ENCODE data around the gene TULP4. TPM values are rescaled to one million over a fixed set of nuclear protein-coding genes. Genes with fewer than 3 reads are reported as not detected.
"Not testable (repeated sequence)": the region's sequence is repeated elsewhere in the genome, so short reads cannot be mapped to it uniquely, and the experiment has no call there.

TULP4 gene
- total and polyA plus RNA-seq, 2 donors: 5.3 to 293 TPM

GRCh38 chr6:158348737-158349504 lies 36.7 kb downstream of the TULP4 start:
- H3K36me3 ChIP-seq (ENCODE audit: insufficient read depth); DNase-seq (ENCODE audit: extremely low spot score); H3K4me3 ChIP-seq (ENCODE audit: low read depth, low read length); H3K4me1 ChIP-seq (ENCODE audit: insufficient read depth); H3K27ac ChIP-seq (ENCODE audit: low read depth): not testable (repeated sequence)
- 92% methylated on average over 47 of the region's 47 CpGs for WGBS

GRCh38 chr6:158349505-158350275 lies 37.4 kb downstream of the TULP4 start:
- not testable (repeated sequence) for H3K4me1 ChIP-seq (ENCODE audit: insufficient read depth); H3K36me3 ChIP-seq (ENCODE audit: insufficient read depth); H3K4me3 ChIP-seq (ENCODE audit: low read depth, low read length); DNase-seq (ENCODE audit: extremely low spot score); H3K27ac ChIP-seq (ENCODE audit: low read depth)
- 98% methylated on average over 54 of the region's 54 CpGs for WGBS

- 96% methylated on average over 7 of the region's 7 CpGs for WGBS
- not testable (repeated sequence) for H3K4me3 ChIP-seq (ENCODE audit: low read depth, low read length); DNase-seq (ENCODE audit: extremely low spot score); H3K27ac ChIP-seq (ENCODE audit: low read depth); H3K4me1 ChIP-seq (ENCODE audit: insufficient read depth); H3K36me3 ChIP-seq (ENCODE audit: insufficient read depth)
Observed at GRCh38 chr6:158350731-158351130, 38.5 kb downstream of the TULP4 start.

DNA sequence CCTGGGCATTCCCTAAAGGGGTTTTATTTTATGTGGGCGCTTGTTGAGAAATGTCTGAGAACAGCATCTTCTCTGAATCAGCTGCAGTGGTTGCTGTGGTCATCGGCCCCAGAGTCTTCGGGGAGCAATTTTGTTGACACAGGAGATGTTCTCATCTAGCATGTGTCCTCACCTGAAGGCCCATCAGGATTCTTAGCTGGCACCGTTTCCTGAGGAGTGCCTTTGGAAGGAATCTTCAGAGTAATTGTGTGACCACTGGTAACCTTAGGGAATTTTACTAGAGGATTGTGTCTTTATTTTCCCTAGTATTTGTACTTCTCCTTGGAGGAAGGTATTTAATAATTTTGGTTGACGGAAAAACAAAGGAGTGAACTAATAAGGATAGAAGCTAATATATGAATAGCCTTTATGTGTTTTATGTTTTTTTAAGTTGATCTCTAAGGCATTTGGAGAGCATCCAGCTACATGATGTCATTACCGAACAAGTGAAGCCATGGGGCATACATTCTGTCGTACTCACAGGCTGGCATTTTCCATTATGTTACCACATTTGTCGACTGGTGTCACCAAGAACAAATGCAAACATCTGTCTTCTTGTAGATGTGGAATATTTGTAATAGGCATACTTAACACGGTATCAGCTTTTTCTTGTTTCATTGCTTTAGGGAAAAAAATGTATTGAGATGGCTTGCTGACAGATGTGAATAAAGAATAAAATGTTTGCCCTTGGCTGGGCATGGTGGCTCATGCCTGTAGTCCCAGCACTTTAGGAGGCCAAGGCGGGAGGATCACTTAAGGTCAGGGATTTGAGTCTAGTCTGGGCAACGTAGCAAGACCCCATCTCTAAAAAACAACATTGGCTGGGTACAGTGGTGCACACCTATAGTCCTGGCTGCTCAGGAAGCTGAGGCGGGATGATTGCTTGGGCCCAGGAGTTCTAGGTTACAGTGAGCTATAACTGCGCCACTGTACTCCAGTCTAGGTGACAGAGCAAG lies 41.9 kb downstream of the TULP4 start:
- no peak overlapping the region for H3K4me3 ChIP-seq (ENCODE audit: low read depth, low read length)
- H3K36me3 ChIP-seq (ENCODE audit: insufficient read depth): no peaks in the 10 kb centered on the region
- no peak overlapping the region for H3K27ac ChIP-seq (ENCODE audit: low read depth)
- peaks cover 2% of the 10 kb centered on the region for H3K4me1 ChIP-seq (ENCODE audit: insufficient read depth)
- WGBS: 90% methylated on average over 13 of the region's 13 CpGs
- DNase-seq (ENCODE audit: extremely low spot score): no peak

DNA sequence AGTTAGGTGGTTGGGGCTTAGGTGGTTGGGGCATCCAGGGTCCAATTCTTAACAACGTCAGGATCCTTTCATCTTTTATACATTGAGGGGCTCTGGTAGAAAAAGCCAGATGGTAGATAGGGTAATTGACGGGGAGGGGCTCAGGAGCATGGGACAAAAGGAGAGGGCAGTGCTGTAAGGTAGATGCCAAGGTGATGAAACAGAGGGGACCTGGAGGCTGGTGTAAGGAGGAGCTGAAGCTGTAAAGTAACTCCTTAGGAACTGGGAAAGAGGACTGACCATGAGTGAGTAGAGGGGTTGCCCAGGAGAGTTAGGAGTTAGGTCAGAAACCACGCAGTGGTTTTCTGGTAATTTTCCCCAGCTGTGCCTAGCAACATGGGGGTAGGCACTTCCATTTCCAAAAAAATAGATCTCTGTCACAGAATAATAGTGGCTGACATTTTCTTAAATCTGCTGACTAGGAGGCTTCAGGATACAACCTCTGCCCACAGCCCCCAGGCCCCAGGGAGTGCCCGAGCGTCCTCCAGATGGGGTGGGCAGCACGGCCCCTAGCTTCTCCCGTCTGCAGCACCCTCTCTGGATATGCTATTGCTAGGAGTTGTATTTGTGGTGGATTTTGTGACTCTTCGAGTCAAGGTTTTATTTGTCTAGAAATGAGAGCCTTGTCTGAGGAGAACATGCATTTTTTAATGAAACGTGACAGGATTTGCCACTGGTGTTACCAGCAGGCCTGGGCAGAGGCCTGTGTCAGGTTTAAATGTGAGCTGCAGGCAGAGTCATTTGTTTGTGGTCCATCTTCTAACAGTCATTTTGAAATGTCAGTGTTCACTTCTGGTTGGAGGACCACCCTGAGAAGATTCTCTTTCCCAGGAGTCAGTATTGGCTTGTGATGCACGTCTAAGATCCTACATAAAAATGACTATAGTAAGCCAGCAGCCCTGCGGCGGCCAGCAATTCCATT lies 44.6 kb downstream of the TULP4 start:
- 91% methylated on average over 12 of the region's 12 CpGs for WGBS
- no peak overlapping the region for H3K27ac ChIP-seq (ENCODE audit: low read depth)
- H3K36me3 ChIP-seq (ENCODE audit: insufficient read depth): no peaks in the 10 kb centered on the region
- no peak overlapping the region for H3K4me3 ChIP-seq (ENCODE audit: low read depth, low read length)
- H3K4me1 ChIP-seq (ENCODE audit: insufficient read depth): peaks cover 2% of the 10 kb centered on the region
- no peak for DNase-seq (ENCODE audit: extremely low spot score)

DNA sequence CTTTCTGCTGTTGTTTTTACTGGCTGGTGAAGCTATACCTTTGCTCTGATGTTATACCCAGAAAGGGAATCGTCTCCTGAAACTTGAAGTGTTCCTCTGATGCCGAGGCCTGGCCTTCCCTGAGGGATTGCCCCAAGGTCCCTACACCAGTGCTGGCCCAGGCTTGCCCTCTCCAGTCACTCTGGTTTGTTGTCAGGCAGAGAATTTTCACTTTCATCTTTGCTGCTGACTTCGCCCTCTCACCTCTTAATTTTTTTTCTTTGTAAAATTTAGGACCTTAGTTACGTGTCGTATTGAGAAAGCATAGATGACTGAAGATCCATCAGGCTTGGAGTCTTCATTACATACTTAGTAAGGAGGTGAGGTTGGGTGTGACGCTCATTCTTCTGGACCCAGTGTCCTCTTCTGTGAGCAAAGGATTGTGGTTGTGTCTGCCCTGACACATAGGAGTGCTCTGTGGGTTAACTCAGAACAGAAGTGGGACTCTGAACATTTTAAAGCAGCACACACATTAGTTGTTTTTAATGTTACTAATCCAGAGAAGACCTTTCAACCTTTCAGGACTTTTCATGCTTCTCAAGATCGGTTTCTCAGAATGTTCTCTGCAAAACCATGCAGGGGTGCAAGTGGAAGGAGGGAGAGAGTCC lies 45.4 kb downstream of the TULP4 start:
- DNase-seq (ENCODE audit: extremely low spot score): no peak
- Histone ChIP-seq H3K36me3 (ENCODE audit: insufficient read depth) (no peaks in the 10 kb centered on the region), H3K27ac (ENCODE audit: low read depth) (no peak overlapping the region), H3K4me3 (ENCODE audit: low read depth, low read length) (no peak overlapping the region), H3K4me1 (ENCODE audit: insufficient read depth) (peaks cover 2% of the 10 kb centered on the region)
- WGBS: 86% methylated on average over 7 of the region's 7 CpGs

GRCh38 chr6:158358450-158359077 lies 46.3 kb downstream of the TULP4 start:
- H3K4me3 ChIP-seq (ENCODE audit: low read depth, low read length): no peak overlapping the region
- 83% methylated on average over 5 of the region's 5 CpGs for WGBS
- no peaks in the 10 kb centered on the region for H3K36me3 ChIP-seq (ENCODE audit: insufficient read depth)
- H3K27ac ChIP-seq (ENCODE audit: low read depth): no peak overlapping the region
- no peak for DNase-seq (ENCODE audit: extremely low spot score)
- H3K4me1 ChIP-seq (ENCODE audit: insufficient read depth): peaks cover 2% of the 10 kb centered on the region

GRCh38 chr6:158361068-158361467 lies 48.8 kb downstream of the TULP4 start:
- DNase-seq (ENCODE audit: extremely low spot score): no peak
- no peak overlapping the region for H3K27ac ChIP-seq (ENCODE audit: low read depth)

GRCh38 chr6:158361961-158362669 lies 49.9 kb downstream of the TULP4 start:
- Histone ChIP-seq H3K36me3 (ENCODE audit: insufficient read depth) (no peaks in the 10 kb centered on the region), H3K4me3 (ENCODE audit: low read depth, low read length) (no peak overlapping the region), H3K4me1 (ENCODE audit: insufficient read depth) (peaks cover 1% of the 10 kb centered on the region), H3K27ac (ENCODE audit: low read depth) (no peak overlapping the region)
- WGBS: 82% methylated on average over 5 of the region's 5 CpGs
- no peak for DNase-seq (ENCODE audit: extremely low spot score)

More at GRCh38 chr6:158361068-158361467, 48.8 kb downstream of the TULP4 start:
- Histone ChIP-seq H3K4me1 (ENCODE audit: insufficient read depth) (peaks cover 2% of the 10 kb centered on the region), H3K36me3 (ENCODE audit: insufficient read depth) (no peaks in the 10 kb centered on the region), H3K4me3 (ENCODE audit: low read depth, low read length) (no peak overlapping the region)

- Histone ChIP-seq H3K27ac (ENCODE audit: low read depth) (no peak overlapping the region), H3K4me3 (ENCODE audit: low read depth, low read length) (no peak overlapping the region), H3K4me1 (ENCODE audit: insufficient read depth) (peaks cover 1% of the 10 kb centered on the region), H3K36me3 (ENCODE audit: insufficient read depth) (no peaks in the 10 kb centered on the region)
- WGBS: 93% methylated on average over 6 of the region's 6 CpGs
- no peak for DNase-seq (ENCODE audit: extremely low spot score)
Observed at GRCh38 chr6:158366363-158366762, 54.1 kb downstream of the TULP4 start.

- DNase-seq (ENCODE audit: extremely low spot score): no peak
- Histone ChIP-seq H3K36me3 (ENCODE audit: insufficient read depth) (no peaks in the 10 kb centered on the region), H3K27ac (ENCODE audit: low read depth) (no peak overlapping the region), H3K4me1 (ENCODE audit: insufficient read depth) (peaks cover 1% of the 10 kb centered on the region), H3K4me3 (ENCODE audit: low read depth, low read length) (no peak overlapping the region)
- WGBS: 92% methylated on average over 6 of the region's 6 CpGs
Observed at GRCh38 chr6:158367816-158368215, 55.6 kb downstream of the TULP4 start.
